Pancreas (tissue), 10 donors: ENCODE measurements around the gene KCNQ5. TPM values are rescaled to one million over a fixed set of nuclear protein-coding genes. Genes with fewer than 3 reads are reported as not detected.

Experiments
- ATAC-seq, 4 donors: fragments of 200-7000 bp; cut with Tn5 transposase; one replicate each; pipeline versions ENCODE4 v1.8.0 to v1.9.1; 2020; ENCODE audit warnings: mild to moderate bottlenecking in 4 of 4, moderate library complexity in 4 of 4
- DNase-seq, 6 donors: peaks; one replicate each; pipeline ENCODE4 v3.0.0-alpha.2; 2020
- FAIRE-seq: peaks from 2 replicates; lab custom pipeline; 2012; peaks lifted over from hg19 to GRCh38; lab: Jason Lieb, UNC
- H3K27ac ChIP-seq, 4 donors: fragments of 200-600 bp; sonication (generic); 1 replicate in 3 of 4; 2 replicates in 1 of 4; pipeline versions ENCODE4 v1.5.0 to v1.8.0; 2020
- H3K27me3 ChIP-seq, 4 donors: fragments of 200-600 bp; one replicate each; pipeline ENCODE4 v1.8.0; 2021
- H3K36me3 ChIP-seq, 3 donors: fragments of 200-600 bp; sonication (generic) in 1 of 3; one replicate each; pipeline versions ENCODE4 v1.5.0 to v1.8.0; 2020 to 2021
- H3K4me1 ChIP-seq, 3 donors: fragments of 200-600 bp; one replicate each; pipeline ENCODE4 v1.8.0; 2021
- H3K4me3 ChIP-seq, 4 donors: fragments of 200-600 bp; sonication (generic) in 2 of 4; one replicate each; pipeline versions ENCODE4 v1.5.0 to v1.8.0; 2020 to 2021
- H3K9me3 ChIP-seq, 4 donors: fragments of 200-600 bp; one replicate each; pipeline ENCODE4 v1.8.0; 2021
- WGBS, 2 donors: extraction: QIAGEN DNeasy Blood & Tissue Kit; methylation state at CpG; one replicate each; pipeline ENCODE4 v1.1.7; 2013; 5-methylcytosine and 5-hydroxymethylcytosine counted together
- intact Hi-C, 3 donors: fragments of 100-400 bp; cut with DNase I; formaldehyde crosslinking; loops; one replicate each; pipeline versions ENCODE4 v1.11.1 to v1.14.2; 2022
- polyA plus RNA-seq, 2 donors: library from polyadenylated mRNA; stranded (reverse); fragments of 200-250 nt; gene quantifications; one replicate each; pipeline ENCODE4 v1.2.3, GENCODE V29; 2013
- total RNA-seq, 6 donors: library from RNA; stranded (reverse); fragmentation: NEBNext Ultra II Directional in 4 of 6; extraction: Animal tissue kit (Norgen Biotek cat#: 25700) in 4 of 6; gene quantifications; one replicate each; pipeline versions ENCODE4 v1.2.1 to v1.2.4, GENCODE V29; 2021 to 2023
- TF ChIP-seq, protein P1 (sequence below), 4 donors: fragments of 200-600 bp; sonication (generic) in 3 of 4; IDR thresholded peaks; one replicate each; pipeline versions ENCODE4 v1.5.0 to v1.8.0; 2021; ENCODE audit warnings: antibody characterized with exemption in 4 of 4
- donor health status: healthy with polysubstance abuse.
- donor health status: DM: no; HTN: no; CAD: no; lungs with moderate emphysema.
- donor health status: DM: no; HTN: no; CAD: no.
- donor health status: control.
- donor health status: control.
- donor health status: Bipolar disorder and iron deficiency.
- donor health status: DM: yes; HTN: yes; CAD: no.
- donor health status: DM: no; HTN: no; CAD: no.
- donor health status: DM: no; HTN: no; CAD: no.
- donor health status: DM: yes; HTN: yes; CAD: no.

The KCNQ5 gene
- total and polyA plus RNA-seq, 8 donors = 0.03 to 1.1 (median 0.13) TPM

DNA sequence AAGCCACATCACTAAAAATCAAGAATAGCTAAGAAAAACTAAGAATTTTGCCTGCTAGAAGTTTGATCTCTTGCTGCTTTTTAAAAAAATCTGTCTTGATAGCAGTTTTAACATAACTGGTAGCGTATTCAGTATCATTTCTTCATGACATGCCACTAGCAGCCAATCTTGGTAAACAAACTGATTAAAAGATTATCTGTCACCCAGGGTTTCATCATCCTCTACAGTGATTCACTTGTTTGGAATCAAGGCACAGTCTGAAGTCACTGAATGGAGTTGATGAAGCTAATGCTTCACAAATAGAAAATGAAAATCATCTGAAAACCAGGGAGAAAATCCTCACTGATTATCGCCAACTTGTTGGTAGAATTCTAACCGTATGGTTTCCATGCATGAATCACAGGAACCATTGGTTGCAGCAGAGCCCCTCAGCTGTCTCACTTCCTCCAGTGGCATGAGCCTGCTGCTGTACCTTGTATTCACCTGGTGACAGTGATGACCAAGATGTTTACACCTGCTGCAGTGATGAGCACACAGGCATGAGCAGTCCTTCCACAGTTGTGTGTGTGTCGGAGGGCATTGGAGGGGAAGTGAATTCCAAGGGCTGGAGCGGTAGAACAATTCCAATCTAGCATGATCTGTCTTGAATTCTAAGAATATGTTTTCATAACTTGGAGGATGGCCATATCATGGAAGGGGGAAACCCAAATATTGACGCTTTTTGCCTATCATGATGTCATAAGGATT, 328.4 kb downstream of the KCNQ5 start:
- intact Hi-C loops = no loop called here
- TF ChIP-seq, protein P1, sequence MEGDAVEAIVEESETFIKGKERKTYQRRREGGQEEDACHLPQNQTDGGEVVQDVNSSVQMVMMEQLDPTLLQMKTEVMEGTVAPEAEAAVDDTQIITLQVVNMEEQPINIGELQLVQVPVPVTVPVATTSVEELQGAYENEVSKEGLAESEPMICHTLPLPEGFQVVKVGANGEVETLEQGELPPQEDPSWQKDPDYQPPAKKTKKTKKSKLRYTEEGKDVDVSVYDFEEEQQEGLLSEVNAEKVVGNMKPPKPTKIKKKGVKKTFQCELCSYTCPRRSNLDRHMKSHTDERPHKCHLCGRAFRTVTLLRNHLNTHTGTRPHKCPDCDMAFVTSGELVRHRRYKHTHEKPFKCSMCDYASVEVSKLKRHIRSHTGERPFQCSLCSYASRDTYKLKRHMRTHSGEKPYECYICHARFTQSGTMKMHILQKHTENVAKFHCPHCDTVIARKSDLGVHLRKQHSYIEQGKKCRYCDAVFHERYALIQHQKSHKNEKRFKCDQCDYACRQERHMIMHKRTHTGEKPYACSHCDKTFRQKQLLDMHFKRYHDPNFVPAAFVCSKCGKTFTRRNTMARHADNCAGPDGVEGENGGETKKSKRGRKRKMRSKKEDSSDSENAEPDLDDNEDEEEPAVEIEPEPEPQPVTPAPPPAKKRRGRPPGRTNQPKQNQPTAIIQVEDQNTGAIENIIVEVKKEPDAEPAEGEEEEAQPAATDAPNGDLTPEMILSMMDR (IDR thresholded peaks at IDR 0.05) = no peak
- Histone ChIP-seq H3K36me3 (no peaks in the 10 kb centered on the region), H3K27me3 (no peaks in the 10 kb centered on the region), H3K4me3 (no peak overlapping the region), H3K4me1 (no peaks in the 10 kb centered on the region), H3K27ac (no peak overlapping the region), H3K9me3 (no peaks in the 10 kb centered on the region)
- no peak for DNase-seq
- 79 to 80% methylated on average over 6 of the region's 6 CpGs for whole genome bisulfite sequencing, 2 donors
- ATAC-seq = peak in 1 of 4 donors; percentile 67
- no peak for FAIRE-seq

DNA sequence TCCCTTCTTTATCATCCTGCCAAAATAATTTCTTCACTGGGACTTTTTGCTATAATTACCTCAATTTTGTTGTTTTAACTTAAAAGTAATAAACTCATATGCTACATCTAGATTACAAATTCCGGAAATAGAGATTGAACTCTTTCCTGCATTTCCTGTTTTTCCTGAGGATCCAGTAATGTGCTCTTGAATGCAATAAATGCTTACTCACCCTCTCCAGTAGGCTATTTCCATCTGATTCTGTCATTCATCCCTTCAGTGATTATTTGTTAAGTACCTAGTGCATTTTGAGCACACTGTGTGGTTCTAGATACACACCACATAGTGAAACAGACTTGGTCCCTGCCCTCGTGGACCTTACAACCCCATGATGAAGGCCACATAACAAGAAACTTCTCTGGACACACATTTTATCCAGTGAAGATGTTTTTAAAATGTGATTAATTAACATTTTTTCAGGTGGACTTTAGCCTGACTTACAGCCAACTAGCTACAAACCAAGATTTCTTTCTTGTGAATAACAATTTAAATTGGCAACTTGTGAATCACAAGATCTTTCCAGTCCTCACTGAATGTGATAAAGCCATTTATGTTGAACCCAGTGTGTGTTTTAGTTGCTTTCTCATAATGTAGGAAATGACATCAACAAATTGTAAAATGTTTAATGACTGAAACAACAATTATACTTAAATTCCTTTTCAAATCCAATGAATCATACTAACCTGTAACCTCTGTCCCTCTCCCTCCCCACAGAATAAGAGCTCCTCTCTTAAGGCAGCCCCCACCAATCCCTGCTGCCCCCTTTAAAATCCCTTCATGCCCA, 331.2 kb downstream of the KCNQ5 start:
- Histone ChIP-seq H3K36me3 (no peaks in the 10 kb centered on the region), H3K4me1 (no peaks in the 10 kb centered on the region), H3K4me3 (no peak overlapping the region), H3K9me3 (no peaks in the 10 kb centered on the region), H3K27ac (no peak overlapping the region), H3K27me3 (no peaks in the 10 kb centered on the region)
- no peak for DNase-seq
- no peak for FAIRE-seq
- no peak for ATAC-seq
- TF ChIP-seq, protein P1 (IDR thresholded peaks at IDR 0.05) = no peak
- intact Hi-C loops = no loop called here
- 45 to 52% methylated on average over 2 of the region's 2 CpGs for WGBS, 2 donors

DNA sequence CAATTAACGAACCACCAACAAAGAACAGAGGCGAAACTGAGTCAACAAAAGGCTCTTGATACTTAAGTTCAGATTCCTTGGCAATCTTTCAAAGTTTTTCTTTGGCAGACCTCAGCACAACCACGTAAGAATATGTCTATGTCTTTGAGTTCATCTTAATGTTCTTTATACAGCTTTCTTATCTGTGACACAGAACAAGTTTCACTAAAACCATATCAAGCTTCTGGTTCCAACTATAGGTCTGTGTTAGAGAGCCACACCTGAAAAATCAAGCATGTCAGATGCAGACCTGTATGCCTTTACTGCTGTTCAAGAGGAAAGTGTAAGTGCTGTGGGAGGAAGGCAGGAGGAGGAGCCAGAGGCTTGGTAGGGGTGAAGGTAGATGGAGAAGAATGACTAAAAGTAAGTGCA, 332.1 kb downstream of the KCNQ5 start:
- H3K27me3 ChIP-seq = no peaks in the 10 kb centered on the region
- no peaks in the 10 kb centered on the region for H3K4me1 ChIP-seq
- TF ChIP-seq, protein P1 (IDR thresholded peaks at IDR 0.05) = no peak
- no peak overlapping the region for H3K4me3 ChIP-seq
- WGBS, 2 donors = 22 to 36% methylated on average over 3 of the region's 3 CpGs
- ATAC-seq (peak in 1 of 4 donors; percentile 57), FAIRE-seq (no peak), DNase-seq (no peak)
- no peak overlapping the region for H3K27ac ChIP-seq
- H3K9me3 ChIP-seq = no peaks in the 10 kb centered on the region
- H3K36me3 ChIP-seq = no peaks in the 10 kb centered on the region
- intact Hi-C loops = no loop called here

DNA sequence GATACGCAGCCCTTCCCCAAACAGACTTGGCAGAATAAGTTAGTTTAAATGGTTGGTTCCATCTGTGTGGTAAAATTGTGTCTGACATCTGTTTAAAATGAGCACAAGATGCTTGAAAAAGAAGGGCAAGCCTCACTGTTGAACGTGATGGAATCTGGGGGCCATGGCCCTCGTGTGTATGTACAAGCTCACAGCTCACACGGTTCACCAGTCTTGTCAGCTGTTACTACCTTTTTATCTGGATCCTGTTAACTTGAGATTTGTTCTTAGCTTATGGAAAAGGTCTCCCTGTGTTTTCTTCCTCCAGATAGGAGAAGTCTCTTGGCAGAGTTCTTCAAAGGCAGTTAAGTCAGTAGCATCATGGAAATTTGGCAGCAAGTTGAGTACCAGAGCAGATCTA, 332.9 kb downstream of the KCNQ5 start:
- Histone ChIP-seq H3K9me3 (no peaks in the 10 kb centered on the region), H3K4me3 (no peak overlapping the region), H3K4me1 (no peaks in the 10 kb centered on the region), H3K27me3 (no peaks in the 10 kb centered on the region), H3K36me3 (no peaks in the 10 kb centered on the region), H3K27ac (no peak overlapping the region)
- intact Hi-C loops = no loop called here
- TF ChIP-seq, protein P1 (IDR thresholded peaks at IDR 0.05) = no peak
- ATAC-seq (no peak), FAIRE-seq (no peak), DNase-seq (no peak)
- 51 to 52% methylated on average over 4 of the region's 4 CpGs for WGBS, 2 donors
